ENCODE measurements around the gene ASTN2. TPM values are rescaled to one million over a fixed set of nuclear protein-coding genes. Genes with fewer than 3 reads are reported as not detected.

Gene ASTN2
- total RNA-seq, 4 donors from 2014 or later, result 4.0 to 7.0 (median 4.9) TPM

DNA sequence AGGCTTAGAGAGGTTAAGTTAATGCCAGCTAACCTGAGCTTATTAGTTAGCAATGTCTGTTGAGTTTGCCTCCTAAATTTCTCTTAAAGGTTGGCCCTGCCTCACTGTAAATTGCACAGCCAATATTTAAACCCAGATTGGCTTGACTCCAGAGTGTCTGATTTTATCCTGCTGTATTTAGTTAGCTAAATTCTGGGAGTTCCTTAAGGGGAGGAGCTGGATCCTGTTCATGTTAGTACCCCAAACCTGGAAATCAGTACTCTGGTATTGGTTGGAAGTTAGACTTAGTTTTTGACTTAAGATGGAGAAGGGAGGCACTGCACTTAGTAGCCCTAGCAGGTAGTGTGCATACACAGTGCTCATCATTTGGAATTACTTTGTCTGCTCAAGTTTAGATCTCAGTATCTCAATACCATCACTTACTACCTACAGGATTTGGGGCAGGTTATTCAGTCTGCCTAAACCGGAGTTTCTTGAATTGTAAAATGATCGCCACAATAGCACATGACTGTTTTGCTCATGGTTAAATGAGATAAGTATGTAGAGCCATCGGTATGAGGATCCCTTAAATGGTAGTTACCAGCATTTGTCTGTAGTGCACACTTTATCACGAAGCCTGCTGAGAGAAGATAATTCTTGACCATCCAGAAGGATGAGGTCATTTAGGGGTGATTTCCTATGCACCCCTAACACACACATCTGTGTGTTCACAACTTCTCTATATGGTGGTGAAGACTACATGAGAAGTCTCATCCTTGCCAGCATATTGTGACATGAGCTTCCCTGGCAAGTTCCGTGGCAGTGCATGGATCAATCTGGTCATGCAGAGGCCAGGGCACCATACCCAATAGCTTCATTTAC, 992.5 kb downstream of the ASTN2 start:
- peaks cover 0 to 31% of the 10 kb centered on the region in 2 donors for H3K36me3 ChIP-seq
- no peak overlapping the region for H3K27ac ChIP-seq
- H3K4me1 ChIP-seq, result no peaks in the 10 kb centered on the region
- 85 to 96% methylated on average over 4 of the region's 5 CpGs for WGBS, 2 donors (ENCODE audit: low coverage in 1 of 2)
- no peak for ATAC-seq
- no peak overlapping the region for H3K4me3 ChIP-seq
- TF ChIP-seq POLR2AphosphoS5 (IDR thresholded peaks at IDR 0.05), result no peak
- TF ChIP-seq EP300 (IDR thresholded peaks at IDR 0.05), result no peak
- TF ChIP-seq POLR2A (IDR thresholded peaks at IDR 0.05), result no peak
- TF ChIP-seq CTCF (IDR thresholded peaks at IDR 0.05), result no peak
- H3K9me3 ChIP-seq, result no peaks in the 10 kb centered on the region
- H3K27me3 ChIP-seq, result no peaks in the 10 kb centered on the region

DNA sequence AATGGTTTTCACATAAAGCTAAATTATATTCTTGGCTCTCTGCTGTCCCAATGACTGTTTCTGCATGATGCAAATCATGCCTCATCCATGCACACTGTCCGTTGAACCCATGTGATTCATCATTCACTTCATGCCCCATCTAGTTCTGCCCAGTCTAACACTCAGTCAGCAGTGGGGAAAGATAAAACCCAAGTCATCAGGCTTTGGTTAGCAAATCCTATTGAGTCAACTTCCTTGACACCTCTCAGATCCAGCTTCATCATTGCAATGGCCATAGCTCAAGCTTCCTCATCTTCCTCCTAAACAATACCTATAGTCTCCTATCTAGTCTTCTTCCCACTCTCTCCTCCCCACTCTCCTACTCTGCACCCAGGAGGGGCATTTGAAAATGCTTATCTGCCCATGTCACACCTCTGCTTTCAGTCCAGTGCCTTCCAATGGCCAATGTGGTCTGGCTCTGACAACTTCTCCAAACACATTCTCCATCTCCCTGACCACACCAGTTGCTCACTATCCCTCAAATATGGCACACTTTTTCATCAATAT, 993.8 kb downstream of the ASTN2 start:
- no peaks in the 10 kb centered on the region for H3K9me3 ChIP-seq
- no peak overlapping the region for H3K27ac ChIP-seq
- H3K4me3 ChIP-seq, result no peak overlapping the region
- H3K4me1 ChIP-seq, result no peaks in the 10 kb centered on the region
- TF ChIP-seq POLR2AphosphoS5 (IDR thresholded peaks at IDR 0.05), result no peak
- no peak for TF ChIP-seq EP300 (IDR thresholded peaks at IDR 0.05)
- TF ChIP-seq POLR2A (IDR thresholded peaks at IDR 0.05), result no peak
- no peak for TF ChIP-seq CTCF (IDR thresholded peaks at IDR 0.05)
- H3K27me3 ChIP-seq, result no peaks in the 10 kb centered on the region
- no peak for ATAC-seq
- WGBS, 2 donors (ENCODE audit: low coverage in 1 of 2), result 75% methylated on average over 1 of the region's 1 CpG; no CpG with 5 or more reads in 1 of the 2 donors
- H3K36me3 ChIP-seq, result peaks cover 0 to 31% of the 10 kb centered on the region in 2 donors

GRCh38 chr9:116419181-116419580, 995.7 kb downstream of the ASTN2 start:
- Histone ChIP-seq H3K27me3 (no peaks in the 10 kb centered on the region), H3K4me1 (no peaks in the 10 kb centered on the region), H3K27ac (no peak overlapping the region), H3K9me3 (no peaks in the 10 kb centered on the region), H3K4me3 (no peak overlapping the region), H3K36me3 (peaks cover 0 to 15% of the 10 kb centered on the region in 2 donors)
- TF ChIP-seq EP300 (IDR thresholded peaks at IDR 0.05), result no peak
- WGBS, 2 donors (ENCODE audit: low coverage in 1 of 2), result 59% methylated on average over 2 of the region's 3 CpGs; no CpG with 5 or more reads in 1 of the 2 donors
- no peak for ATAC-seq

DNA sequence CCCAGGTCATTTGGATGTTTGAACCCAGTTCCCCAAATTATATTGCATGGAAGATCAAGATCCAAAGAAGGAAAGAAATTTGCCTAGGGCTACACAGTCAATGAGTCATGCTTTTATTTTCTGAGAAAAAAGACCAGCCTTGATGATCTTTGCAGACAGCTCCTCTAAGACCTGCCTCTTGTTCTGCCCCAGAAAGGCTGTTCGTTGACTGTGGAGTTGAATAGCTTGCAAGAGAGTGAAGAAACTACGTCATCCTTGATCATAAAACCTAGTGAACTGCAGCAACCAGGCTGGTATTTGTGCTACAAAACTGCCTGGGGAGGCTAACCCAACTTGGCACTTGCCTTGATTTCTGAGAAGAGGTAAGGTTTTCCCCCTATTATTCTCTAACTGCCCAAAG, 997.4 kb downstream of the ASTN2 start:
- TF ChIP-seq POLR2A (IDR thresholded peaks at IDR 0.05) (no peak), EP300 (IDR thresholded peaks at IDR 0.05) (no peak), POLR2AphosphoS5 (IDR thresholded peaks at IDR 0.05) (no peak), CTCF (IDR thresholded peaks at IDR 0.05) (no peak)
- no peak for ATAC-seq
- no peaks in the 10 kb centered on the region for H3K27me3 ChIP-seq
- no peak overlapping the region for H3K4me3 ChIP-seq
- peaks cover 0 to 15% of the 10 kb centered on the region in 2 donors for H3K36me3 ChIP-seq
- H3K27ac ChIP-seq, result no peak overlapping the region
- H3K9me3 ChIP-seq, result no peaks in the 10 kb centered on the region
- no peaks in the 10 kb centered on the region for H3K4me1 ChIP-seq
- WGBS, 2 donors (ENCODE audit: low coverage in 1 of 2), result 86% methylated on average over 2 of the region's 2 CpGs; no CpG with 5 or more reads in 1 of the 2 donors

DNA sequence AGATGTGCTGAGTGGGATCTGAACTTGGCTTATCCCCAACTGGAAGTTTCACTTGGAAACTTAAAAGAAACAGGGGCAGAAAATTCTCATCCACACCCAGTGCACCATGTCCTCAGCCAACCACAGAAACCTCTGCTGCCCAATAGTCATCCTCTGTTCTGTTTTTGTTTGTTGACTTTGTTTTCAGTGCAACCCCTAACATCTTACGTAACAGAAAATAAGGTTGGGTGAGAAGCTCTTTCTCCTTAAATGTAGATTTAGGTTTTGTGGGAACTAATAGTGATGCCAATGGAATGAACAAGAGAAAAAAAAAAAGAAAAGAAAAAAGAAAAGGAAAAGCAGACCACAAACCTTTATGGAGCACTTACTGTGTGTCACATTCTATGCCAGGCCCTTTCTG, 998.4 kb downstream of the ASTN2 start:
- no peak for ATAC-seq
- peaks cover 0 to 15% of the 10 kb centered on the region in 2 donors for H3K36me3 ChIP-seq
- H3K27me3 ChIP-seq, result no peaks in the 10 kb centered on the region
- H3K9me3 ChIP-seq, result no peaks in the 10 kb centered on the region
- TF ChIP-seq POLR2A (IDR thresholded peaks at IDR 0.05), result no peak
- 100% methylated on average over 1 of the region's 1 CpG for WGBS, 2 donors (ENCODE audit: low coverage in 1 of 2)
- no peak overlapping the region for H3K4me3 ChIP-seq
- H3K27ac ChIP-seq, result no peak overlapping the region
- H3K4me1 ChIP-seq, result no peaks in the 10 kb centered on the region

DNA sequence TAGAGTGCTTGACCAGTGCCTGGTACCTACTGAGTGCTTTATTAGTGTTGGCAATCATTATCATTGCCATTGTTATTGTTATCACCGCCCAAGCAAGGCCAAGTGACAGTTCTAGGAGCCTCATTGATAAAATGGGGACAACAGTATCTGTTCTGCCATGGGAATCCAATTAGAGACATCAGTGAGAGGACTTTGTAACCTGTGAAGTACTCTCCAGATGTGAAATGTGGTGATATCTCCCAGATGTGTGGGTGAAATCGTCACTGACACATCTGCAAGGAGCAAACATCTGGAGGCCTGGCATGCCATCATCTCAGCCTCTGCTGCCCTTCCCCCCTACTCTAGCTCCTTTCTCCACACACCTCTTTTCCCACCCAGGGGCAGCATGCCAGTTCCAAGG, 1000.5 kb downstream of the ASTN2 start:
- Histone ChIP-seq H3K9me3 (no peaks in the 10 kb centered on the region), H3K36me3 (peaks cover 0 to 6% of the 10 kb centered on the region in 2 donors), H3K27ac (no peak overlapping the region), H3K4me3 (no peak overlapping the region), H3K27me3 (no peaks in the 10 kb centered on the region), H3K4me1 (no peaks in the 10 kb centered on the region)
- WGBS, 2 donors (ENCODE audit: low coverage in 1 of 2), result 75 to 78% methylated on average over 2 of the region's 2 CpGs
- ATAC-seq, result no peak
- no peak for TF ChIP-seq EP300 (IDR thresholded peaks at IDR 0.05)
- TF ChIP-seq POLR2AphosphoS5 (IDR thresholded peaks at IDR 0.05), result no peak
- TF ChIP-seq POLR2A (IDR thresholded peaks at IDR 0.05), result no peak
- TF ChIP-seq CTCF (IDR thresholded peaks at IDR 0.05), result no peak
